Uterus (tissue), 4 donors: ENCODE measurements around the gene CHAD. TPM values are rescaled to one million over a fixed set of nuclear protein-coding genes. Genes with fewer than 3 reads are reported as not detected.

ENCODE experiments used
- DNase-seq, 2 donors: peaks; one replicate each; pipeline ENCODE4 v3.0.0-alpha.2; 2019 to 2020
- H3K27ac ChIP-seq, 2 donors: fragments of 200-600 bp; sonication (generic); 1 replicate in 1 of 2; 2 replicates in 1 of 2; pipeline ENCODE4 v1.5.1; 2016 to 2018
- H3K27me3 ChIP-seq, 2 donors: fragments of 200-600 bp; sonication (generic); one replicate each; pipeline ENCODE4 v1.5.1; 2018 to 2019; ENCODE audit warnings: control low read depth in 1 of 2
- H3K36me3 ChIP-seq, 2 donors: fragments of 200-600 bp; sonication (generic); one replicate each; pipeline ENCODE4 v1.5.1; 2019; ENCODE audit warnings: control low read depth in 1 of 2
- H3K4me1 ChIP-seq, 2 donors: fragments of 200-600 bp; sonication (generic); one replicate each; pipeline ENCODE4 v1.5.1; 2018 to 2019; ENCODE audit warnings: control low read depth in 1 of 2
- H3K4me3 ChIP-seq, 2 donors: fragments of 200-600 bp; sonication (generic); 1 replicate in 1 of 2; 2 replicates in 1 of 2; pipeline ENCODE4 v1.5.1; 2018 to 2019; ENCODE audit warnings: mild to moderate bottlenecking in 1 of 2
- H3K9me3 ChIP-seq, 2 donors: fragments of 200-600 bp; sonication (generic); one replicate each; pipeline ENCODE4 v1.5.1; 2019; ENCODE audit warnings: control low read depth in 1 of 2
- POLR2A ChIP-seq, 2 donors: fragments of 450-650 bp; IDR thresholded peaks; one replicate each; pipeline ENCODE4 v1.6.1; 2016; ENCODE audit warnings: antibody characterized with exemption in 2 of 2, mild to moderate bottlenecking in 1 of 2, moderate library complexity in 1 of 2
- intact Hi-C: fragments of 100-400 bp; cut with DNase I; formaldehyde crosslinking; loops from one replicate; pipeline ENCODE4 v1.15.1; 2023; ENCODE audit warnings: low total_unique reads
- total RNA-seq, 4 donors: library from RNA; depleted of rRNA in 3 of 4; stranded (reverse); fragments of >200 nt in 3 of 4; gene quantifications; one replicate each; pipeline versions ENCODE4 v1.1.0 to v1.2.4, GENCODE V29; 2014 to 2023
- TF ChIP-seq, protein P1 (sequence below), 4 experiments: fragments of 200-600 bp in 2 of 4; fragments of 450-650 bp in 2 of 4; sonication (generic) in 2 of 4; IDR thresholded peaks; one replicate each; pipeline ENCODE4 v1.5.1; 2016 to 2019; ENCODE audit warnings: antibody characterized with exemption in 4 of 4, mild to moderate bottlenecking in 2 of 4, moderate library complexity in 1 of 4
- donor health status: DM: yes; HTN: yes; CAD: no.

The CHAD gene
- total RNA-seq, 4 donors from 2014 or later = not detected

DNA sequence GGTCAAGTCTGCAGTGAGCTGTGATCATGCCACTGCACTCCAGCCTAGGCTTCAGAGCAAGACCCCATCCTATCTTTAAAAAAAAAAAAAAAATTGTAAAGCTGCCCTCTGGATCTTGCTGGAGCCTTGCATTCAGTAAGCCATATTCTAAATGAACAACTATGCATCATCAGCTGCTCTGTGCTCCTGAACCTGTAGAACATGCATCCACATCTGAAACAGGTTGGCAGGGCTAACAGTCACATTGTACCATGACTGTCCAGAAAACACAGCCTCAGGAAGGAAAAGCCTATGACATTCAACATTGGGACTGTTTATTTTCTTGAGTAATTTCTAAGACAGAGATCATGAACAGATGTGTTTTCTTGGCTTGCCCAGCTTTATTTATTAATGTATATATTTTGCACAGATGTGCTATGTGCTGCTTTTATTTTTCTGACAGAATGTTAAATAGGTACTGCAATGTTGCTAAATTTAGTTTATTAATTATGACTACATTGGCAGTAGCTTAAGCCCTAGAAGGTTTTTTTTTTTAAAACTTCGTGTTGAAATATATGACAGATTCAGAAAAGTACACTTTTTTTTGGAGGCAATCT, 22.9 kb downstream of the CHAD start:
- Histone ChIP-seq H3K27me3 (no peaks in the 10 kb centered on the region), H3K9me3 (no peaks in the 10 kb centered on the region), H3K4me3 (no peak overlapping the region), H3K27ac (no peak overlapping the region), H3K36me3 (no peaks in the 10 kb centered on the region), H3K4me1 (no peaks in the 10 kb centered on the region)
- no peak for DNase-seq
- no peak for TF ChIP-seq POLR2A (IDR thresholded peaks at IDR 0.05)
- TF ChIP-seq, protein P1, sequence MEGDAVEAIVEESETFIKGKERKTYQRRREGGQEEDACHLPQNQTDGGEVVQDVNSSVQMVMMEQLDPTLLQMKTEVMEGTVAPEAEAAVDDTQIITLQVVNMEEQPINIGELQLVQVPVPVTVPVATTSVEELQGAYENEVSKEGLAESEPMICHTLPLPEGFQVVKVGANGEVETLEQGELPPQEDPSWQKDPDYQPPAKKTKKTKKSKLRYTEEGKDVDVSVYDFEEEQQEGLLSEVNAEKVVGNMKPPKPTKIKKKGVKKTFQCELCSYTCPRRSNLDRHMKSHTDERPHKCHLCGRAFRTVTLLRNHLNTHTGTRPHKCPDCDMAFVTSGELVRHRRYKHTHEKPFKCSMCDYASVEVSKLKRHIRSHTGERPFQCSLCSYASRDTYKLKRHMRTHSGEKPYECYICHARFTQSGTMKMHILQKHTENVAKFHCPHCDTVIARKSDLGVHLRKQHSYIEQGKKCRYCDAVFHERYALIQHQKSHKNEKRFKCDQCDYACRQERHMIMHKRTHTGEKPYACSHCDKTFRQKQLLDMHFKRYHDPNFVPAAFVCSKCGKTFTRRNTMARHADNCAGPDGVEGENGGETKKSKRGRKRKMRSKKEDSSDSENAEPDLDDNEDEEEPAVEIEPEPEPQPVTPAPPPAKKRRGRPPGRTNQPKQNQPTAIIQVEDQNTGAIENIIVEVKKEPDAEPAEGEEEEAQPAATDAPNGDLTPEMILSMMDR (IDR thresholded peaks at IDR 0.05) = no peak
- intact Hi-C loops = no loop called here

DNA sequence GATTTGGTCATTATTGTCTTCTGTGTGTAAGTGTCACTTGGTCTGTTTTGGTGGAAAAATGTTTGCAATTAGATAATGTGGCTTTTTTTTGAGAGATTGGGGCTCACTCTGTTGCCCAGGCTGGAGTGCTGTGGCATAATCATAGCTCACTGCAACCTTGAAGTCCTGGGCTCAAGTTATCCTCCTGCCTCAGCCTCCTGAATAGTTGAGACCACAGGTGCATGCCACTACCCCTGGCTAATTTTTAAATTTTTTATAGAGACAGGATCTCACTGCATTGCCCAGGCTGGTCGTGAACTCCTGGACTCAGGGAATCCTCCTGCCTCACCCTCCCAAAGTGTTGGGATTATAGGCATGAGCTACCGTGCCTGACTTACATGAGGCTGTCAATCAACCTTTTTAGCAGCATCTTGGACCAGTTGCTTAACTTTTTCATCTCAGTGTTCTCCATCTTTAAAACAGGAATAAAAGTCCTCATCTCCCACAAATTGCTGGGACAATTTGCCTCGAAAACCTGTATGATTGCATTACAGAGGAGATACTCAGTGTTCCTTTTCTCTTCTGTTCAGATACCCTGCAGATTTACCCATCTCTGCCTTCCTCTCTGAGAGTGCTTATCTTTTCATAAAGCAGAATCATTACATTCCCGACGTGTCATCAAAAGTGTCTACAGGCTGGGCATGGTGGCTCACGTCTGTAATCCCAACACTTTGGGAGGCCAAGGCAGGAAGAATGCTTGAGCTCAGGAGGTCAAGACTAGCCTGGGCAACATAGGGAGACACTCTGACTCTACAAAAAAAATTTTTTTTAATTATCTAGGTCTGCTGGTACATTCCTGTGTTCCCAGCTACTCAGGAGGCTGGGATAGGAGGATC, 23.6 kb downstream of the CHAD start:
- Histone ChIP-seq H3K27me3 (no peaks in the 10 kb centered on the region), H3K4me3 (no peak overlapping the region), H3K4me1 (no peaks in the 10 kb centered on the region), H3K9me3 (no peaks in the 10 kb centered on the region), H3K27ac (no peak overlapping the region), H3K36me3 (no peaks in the 10 kb centered on the region)
- DNase-seq = no peak
- TF ChIP-seq POLR2A (IDR thresholded peaks at IDR 0.05) = no peak
- TF ChIP-seq, protein P1 (IDR thresholded peaks at IDR 0.05) = no peak
- intact Hi-C loops = no loop called here

DNA sequence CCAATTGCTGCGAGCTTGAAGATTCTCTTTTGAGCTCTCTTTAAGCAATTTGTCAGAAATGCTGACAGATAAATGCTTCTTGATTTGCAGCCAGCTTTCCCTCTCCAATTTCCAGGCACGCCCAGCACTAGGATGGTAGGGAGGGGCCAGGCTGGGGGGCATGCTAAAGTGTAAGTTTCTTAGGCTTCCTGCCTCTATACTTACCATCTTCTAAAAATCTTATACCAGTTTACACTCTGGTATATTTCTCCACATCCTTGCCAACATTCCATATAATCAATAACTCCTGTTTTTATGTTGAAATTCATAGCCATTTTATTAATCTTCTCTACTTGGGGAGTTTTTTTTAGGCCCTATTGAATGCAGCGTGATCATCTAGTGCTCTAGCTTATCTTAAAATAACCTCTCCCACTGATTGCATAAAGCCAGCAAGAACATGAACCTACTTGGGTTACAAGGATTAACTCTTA, 25.1 kb downstream of the CHAD start:
- no peaks in the 10 kb centered on the region for H3K9me3 ChIP-seq
- no peak overlapping the region for H3K27ac ChIP-seq
- TF ChIP-seq, protein P1 (IDR thresholded peaks at IDR 0.05) = no peak
- TF ChIP-seq POLR2A (IDR thresholded peaks at IDR 0.05) = no peak
- DNase-seq = no peak
- no peaks in the 10 kb centered on the region for H3K27me3 ChIP-seq
- no peaks in the 10 kb centered on the region for H3K36me3 ChIP-seq
- intact Hi-C loops = no loop called here
- no peaks in the 10 kb centered on the region for H3K4me1 ChIP-seq
- no peak overlapping the region for H3K4me3 ChIP-seq

DNA sequence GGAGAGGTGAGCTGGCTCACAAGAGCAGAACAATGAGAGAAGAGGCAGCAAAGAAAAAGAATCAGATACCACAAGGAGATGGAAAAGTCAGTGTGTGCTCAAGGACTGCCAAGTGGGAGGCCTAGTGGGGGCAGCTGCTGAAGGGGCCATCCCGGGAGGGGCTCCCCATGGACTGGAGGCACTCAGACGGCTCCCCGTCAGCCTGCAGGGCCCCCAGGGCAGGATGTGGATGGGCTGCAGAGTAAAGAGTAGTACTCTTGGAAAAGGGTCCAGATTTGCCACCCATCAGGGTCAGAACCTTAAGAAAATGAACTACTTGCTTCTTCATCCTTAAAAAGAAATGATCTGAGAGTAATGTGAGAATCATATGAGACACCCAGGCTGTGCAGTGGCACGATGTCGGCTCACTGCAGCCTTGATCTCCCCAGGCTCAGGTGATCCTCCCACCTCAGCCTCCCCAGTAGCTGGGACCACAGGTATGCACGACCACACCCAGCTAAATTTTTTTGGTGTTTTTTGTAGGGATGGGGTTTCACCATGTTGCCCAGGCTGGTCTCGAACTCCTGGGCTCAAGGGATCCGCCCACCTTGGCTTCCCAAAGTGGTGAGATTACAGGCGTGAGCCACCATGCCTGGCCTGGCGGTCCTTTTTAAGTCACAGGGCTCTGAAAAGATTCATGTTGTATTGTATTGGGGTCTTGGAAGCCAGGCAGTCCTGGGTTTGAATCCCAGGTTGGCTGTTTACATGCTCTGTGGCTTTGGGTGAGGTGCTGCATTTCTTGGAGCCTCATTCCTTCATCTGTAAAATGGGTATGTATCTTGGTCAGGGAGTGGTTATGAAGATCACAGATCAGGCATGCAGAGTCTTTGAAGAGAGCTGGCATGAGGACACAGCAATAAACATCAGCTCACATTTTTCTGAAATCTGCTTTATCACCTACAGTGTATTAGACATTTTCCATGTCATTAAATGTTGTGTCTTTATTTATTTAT, 27.5 kb downstream of the CHAD start:
- no peaks in the 10 kb centered on the region for H3K27me3 ChIP-seq
- H3K4me1 ChIP-seq = no peaks in the 10 kb centered on the region
- no peaks in the 10 kb centered on the region for H3K9me3 ChIP-seq
- H3K27ac ChIP-seq = no peak overlapping the region
- H3K36me3 ChIP-seq = no peaks in the 10 kb centered on the region
- intact Hi-C loops = no loop called here
- TF ChIP-seq, protein P1 (IDR thresholded peaks at IDR 0.05) = no peak
- TF ChIP-seq POLR2A (IDR thresholded peaks at IDR 0.05) = no peak
- no peak for DNase-seq
- H3K4me3 ChIP-seq = no peak overlapping the region
